NCI-H82 (cell line): ENCODE data around the gene ARF3.
A peak's percentile ranks its signal among the peaks of the same experiment; 100 is the strongest.

ENCODE experiments used
- DNase-seq: peaks from one replicate; lab custom pipeline; 2025; lab: John Stamatoyannopoulos, UW

The ARF3 gene

GRCh38 chr12:48981757-48982157 lies 24.5 kb upstream of the ARF3 start:
- DNase-seq: no peak

DNA sequence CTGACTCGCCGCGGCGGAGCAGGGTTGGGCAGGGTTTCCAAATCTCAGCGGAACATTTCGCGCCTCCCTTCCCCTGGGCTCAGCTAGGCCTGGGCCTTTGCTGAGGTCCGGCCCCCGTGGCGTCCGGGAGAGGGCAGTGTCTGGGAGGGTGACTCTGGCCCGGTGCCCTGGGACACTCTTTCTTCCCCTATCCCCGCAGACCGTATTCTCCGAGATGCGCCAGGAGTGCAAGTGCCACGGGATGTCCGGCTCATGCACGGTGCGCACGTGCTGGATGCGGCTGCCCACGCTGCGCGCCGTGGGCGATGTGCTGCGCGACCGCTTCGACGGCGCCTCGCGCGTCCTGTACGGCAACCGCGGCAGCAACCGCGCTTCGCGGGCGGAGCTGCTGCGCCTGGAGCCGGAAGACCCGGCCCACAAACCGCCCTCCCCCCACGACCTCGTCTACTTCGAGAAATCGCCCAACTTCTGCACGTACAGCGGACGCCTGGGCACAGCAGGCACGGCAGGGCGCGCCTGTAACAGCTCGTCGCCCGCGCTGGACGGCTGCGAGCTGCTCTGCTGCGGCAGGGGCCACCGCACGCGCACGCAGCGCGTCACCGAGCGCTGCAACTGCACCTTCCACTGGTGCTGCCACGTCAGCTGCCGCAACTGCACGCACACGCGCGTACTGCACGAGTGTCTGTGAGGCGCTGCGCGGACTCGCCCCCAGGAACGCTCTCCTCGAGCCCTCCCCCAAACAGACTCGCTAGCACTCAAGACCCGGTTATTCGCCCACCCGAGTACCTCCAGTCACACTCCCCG lies 23.9 kb upstream of the ARF3 start:
- DNase-seq: no peak

GRCh38 chr12:48980389-48980952 lies 23.2 kb upstream of the ARF3 start:
- DNase-seq: peak; percentile 75

- no peak for DNase-seq
Measured at GRCh38 chr12:48979602-48980388, 22.5 kb upstream of the ARF3 start.

DNA sequence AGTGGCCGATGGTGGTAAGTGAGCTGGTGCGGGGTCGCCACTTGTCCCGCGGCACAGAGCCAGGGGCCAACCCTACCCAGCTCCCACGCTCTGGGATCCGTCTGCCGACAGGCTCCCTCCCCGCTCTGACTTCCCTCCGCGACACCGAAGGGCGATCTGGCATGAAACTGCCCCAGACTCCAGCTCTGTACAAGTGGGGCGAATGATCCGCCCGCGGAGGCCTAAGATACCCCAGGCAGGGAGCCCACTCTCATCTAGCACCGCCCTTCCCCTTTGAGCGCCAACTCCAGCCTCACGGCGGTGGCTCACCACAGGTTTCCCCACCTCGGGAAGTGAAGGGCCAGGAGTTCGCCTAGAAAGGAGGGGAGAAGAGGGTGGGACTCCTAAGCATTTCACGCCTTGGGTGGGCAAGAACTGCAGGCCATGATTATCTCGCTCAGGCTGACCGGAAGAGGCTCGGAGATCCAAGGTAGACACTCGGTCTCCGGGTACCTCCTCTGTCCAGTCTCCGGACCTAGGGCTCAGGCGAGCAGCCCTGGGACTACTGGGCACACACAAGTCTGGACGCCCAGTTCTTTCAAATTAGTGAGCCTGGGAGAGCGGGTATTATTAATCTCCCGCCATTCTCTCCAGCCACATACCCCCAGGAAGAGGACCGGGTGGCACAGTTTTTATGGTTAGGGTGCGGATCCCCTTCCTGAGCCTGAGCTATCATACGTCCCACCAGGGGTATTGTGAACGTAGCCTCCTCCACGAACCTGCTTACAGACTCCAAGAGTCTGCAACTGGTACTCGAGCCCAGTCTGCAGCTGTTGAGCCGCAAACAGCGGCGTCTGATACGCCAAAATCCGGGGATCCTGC lies 21.7 kb upstream of the ARF3 start:
- DNase-seq: no peak

DNA sequence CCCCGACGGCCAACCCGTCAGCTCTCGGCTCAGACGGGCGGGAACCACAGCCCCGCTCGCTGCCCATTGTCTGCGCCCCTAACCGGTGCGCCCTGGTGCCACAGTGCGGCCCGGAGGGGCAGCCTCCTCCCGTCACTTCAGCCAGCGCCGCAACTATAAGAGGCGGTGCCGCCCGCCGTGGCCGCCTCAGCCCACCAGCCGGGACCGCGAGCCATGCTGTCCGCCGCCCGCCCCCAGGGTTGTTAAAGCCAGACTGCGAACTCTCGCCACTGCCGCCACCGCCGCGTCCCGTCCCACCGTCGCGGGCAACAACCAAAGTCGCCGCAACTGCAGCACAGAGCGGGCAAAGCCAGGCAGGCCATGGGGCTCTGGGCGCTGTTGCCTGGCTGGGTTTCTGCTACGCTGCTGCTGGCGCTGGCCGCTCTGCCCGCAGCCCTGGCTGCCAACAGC lies 21.0 kb upstream of the ARF3 start, which contains the start of gene WNT1:
WNT1 (plus strand) TSS at position 32 of the 450 bp plus-strand sequence; CDS start at position 361, 329 bp downstream.
- DNase-seq: no peak

DNA sequence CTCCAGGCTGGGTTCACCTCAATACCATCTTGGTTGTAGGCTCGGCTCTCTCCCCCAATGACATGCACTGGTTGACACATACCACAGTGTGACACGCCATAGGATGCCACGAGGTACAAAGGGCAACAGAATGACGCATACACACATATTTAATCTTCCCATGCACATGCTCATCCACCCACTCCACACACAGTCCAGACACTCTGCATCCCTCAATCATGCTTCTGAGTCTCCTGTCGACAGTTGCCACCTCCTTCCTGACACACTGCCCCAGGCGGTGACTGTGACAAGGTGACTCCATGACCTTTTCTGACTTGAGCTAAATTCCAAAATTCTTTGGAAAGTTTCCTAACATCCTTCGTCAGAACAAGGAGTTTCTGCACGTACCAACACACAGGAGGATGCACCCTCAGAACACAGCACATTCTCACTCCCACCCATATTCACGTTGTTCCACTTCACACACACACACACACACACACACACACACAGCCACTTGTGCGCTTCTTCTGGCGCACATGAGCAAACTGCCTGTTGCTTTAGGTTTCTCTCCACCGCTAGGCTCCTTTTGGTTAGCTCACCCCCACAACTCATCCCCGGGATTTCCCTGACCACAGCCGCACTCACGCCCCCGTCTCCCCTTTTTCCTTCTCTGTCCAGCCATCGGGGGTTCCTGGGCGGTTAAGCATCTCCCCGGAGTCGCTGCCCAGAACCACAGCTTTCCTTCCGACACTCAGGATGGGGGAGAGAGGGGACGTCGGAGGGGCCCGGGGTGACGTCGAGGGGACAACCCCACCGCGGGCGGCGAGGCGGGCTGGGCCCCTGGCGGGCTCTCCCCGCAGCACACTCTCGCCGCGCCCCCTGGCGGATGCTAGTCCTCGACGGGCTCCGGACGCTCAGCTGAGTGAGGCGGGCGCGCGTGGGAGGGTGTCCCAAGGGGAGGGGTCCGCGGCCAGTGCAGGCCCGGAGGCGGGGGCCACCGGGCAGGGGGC lies 20.3 kb upstream of the ARF3 start:
- peak; percentile 79 for DNase-seq

- DNase-seq: peak; percentile 72
Measured at GRCh38 chr12:48973941-48974673, 16.8 kb upstream of the ARF3 start.

- DNase-seq: no peak
Measured at GRCh38 chr12:48973531-48973930, 16.2 kb upstream of the ARF3 start.

DNA sequence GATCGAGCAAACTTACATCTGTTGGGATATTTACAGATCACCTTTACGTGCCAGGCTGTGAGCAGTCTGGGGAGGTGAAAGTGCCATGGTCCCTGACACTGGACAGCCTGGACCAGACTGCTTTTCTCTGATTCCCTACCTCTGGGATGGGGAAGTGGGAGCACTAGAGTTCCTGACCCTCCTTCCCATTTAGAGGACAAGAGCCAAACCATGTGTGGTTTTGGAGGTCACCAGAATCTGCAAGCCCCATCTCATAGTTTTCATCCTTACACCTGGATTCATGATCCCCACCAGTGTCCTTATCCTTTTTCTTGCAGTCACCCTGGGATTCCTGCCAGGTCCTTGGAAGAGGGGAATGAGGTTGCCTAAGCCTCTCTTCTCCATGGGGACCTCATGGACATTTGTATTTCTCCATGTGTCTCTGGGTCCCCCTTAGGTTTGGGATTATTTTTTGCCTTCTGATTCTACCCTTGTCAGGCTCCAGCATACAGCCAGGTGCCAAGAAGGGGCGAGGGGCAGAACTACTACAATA lies 15.7 kb upstream of the ARF3 start:
- no peak for DNase-seq

- no peak for DNase-seq
Measured at GRCh38 chr12:48972213-48972951, 15.1 kb upstream of the ARF3 start.

DNA sequence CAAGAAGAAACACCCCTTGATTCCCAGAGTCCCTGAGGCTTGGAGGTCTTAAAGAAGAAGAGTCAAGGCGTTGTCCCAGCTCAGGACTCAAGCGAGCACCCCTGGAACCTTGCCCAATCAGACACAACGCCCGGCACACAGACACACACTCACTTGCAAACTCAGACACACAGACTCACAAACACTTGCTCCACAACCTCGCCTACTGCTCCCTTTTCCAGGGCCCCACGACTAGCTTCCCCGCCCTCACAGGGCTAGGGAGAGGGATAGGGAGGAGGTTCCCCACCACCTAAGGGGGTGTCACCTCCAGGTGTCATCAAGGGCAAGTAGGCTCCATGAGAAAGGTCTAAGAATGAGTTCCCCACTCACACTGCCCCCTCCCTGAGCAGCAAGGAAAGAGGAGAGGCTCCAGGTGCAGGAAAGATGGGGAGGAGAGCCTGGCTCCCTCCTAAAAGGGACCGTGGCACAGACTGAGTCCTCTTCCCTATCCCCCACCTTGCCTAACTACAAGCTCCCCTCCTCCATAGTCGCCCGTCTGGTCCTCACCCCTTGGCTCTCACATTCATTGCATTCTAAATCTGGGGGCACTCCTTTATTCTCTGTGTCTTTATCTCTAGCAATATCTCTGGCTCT lies 13.5 kb upstream of the ARF3 start:
- DNase-seq: no peak

GRCh38 chr12:48969833-48970701 lies 12.8 kb upstream of the ARF3 start:
- peak; percentile 32 for DNase-seq

- peak; percentile 18 for DNase-seq
Measured at GRCh38 chr12:48969160-48969771, 12.0 kb upstream of the ARF3 start.

DNA sequence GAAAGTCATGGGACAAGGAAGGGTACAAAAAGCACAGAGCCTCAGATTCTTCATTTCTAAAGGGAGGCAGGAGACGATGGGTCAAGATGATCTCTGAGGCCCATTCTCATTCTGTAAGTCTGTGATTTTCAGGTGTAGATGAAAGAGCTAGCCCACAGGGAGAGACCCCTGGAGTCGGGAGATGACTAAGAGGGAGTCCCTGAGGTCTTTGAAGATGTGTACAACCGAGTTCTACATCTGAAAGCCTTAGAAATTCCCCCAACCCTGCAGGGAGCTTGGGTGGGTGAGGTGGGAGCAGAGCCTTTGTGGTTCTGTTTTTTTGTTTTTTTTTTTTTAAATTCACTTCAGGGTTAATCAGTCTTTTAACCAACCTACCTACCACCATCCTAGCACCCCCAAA lies 11.2 kb upstream of the ARF3 start:
- DNase-seq: no peak

GRCh38 chr12:48967991-48968390 lies 10.7 kb upstream of the ARF3 start:
- DNase-seq: no peak
